ENCODE results near the gene CCR7. TPM values are rescaled to one million over a fixed set of nuclear protein-coding genes. Genes with fewer than 3 reads are reported as not detected.
A peak's percentile ranks its signal among the peaks of the same experiment; 100 is the strongest.

CCR7 gene
- polyA plus RNA-seq, 2 of the 4 experiments (the other 2 are of a cell fraction) = 0.84 to 1.4 TPM

- POLR2A ChIA-PET = interaction anchor here (0.9 to 4.9 kb wide), 5 partner anchors 8 to 90 kb away, joined by 3 to 27 read pairs (median 6); partner anchors contain the start of gene SMARCE1
- no peak for TF ChIP-seq PHF8 (IDR thresholded peaks at IDR 0.05; ENCODE audit: borderline replicate concordance, low read depth)
- TF ChIP-seq HOXB5 (CRISPR knock-in tag; IDR thresholded peaks at IDR 0.05) = no peak
- no peak for TF ChIP-seq EHF (CRISPR knock-in tag; IDR thresholded peaks at IDR 0.05)
- TF ChIP-seq TP53 (CRISPR knock-in tag; IDR thresholded peaks at IDR 0.05) = no peak
- no peak for TF ChIP-seq EP300 (IDR thresholded peaks at IDR 0.05)
- TF ChIP-seq, protein P1, sequence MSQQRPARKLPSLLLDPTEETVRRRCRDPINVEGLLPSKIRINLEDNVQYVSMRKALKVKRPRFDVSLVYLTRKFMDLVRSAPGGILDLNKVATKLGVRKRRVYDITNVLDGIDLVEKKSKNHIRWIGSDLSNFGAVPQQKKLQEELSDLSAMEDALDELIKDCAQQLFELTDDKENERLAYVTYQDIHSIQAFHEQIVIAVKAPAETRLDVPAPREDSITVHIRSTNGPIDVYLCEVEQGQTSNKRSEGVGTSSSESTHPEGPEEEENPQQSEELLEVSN (IDR thresholded peaks at IDR 0.05; ENCODE audit: borderline replicate concordance, low read depth) = no peak
- TF ChIP-seq CBX2 (IDR thresholded peaks at IDR 0.05; ENCODE audit: borderline replicate concordance, low read depth) = no peak
- no peak for TF ChIP-seq SMC3 (IDR thresholded peaks at IDR 0.05)
- TF ChIP-seq MAZ (IDR thresholded peaks at IDR 0.05; ENCODE audit: borderline replicate concordance, low read depth, low read length) = no peak
- TF ChIP-seq ESRRA (IDR thresholded peaks at IDR 0.05; ENCODE audit: borderline replicate concordance, low read length) = no peak
- no peak for TF ChIP-seq GATA3 (IDR thresholded peaks at IDR 0.05; ENCODE audit: borderline replicate concordance)
- no peak for TF ChIP-seq POLR2A (IDR thresholded peaks at IDR 0.05; ENCODE audit: low read length)
- TF ChIP-seq RCOR1 (IDR thresholded peaks at IDR 0.05; ENCODE audit: low read depth, low read length) = no peak
- TF ChIP-seq MYC (IDR thresholded peaks at IDR 0.05; ENCODE audit: borderline replicate concordance, low read length) = no peak
- TF ChIP-seq NR3C1 (IDR thresholded peaks at IDR 0.05) = no peak
- no peak for TF ChIP-seq ELK1 (IDR thresholded peaks at IDR 0.05; ENCODE audit: low read depth, low read length)
- TF ChIP-seq ZFP36 (IDR thresholded peaks at IDR 0.05; ENCODE audit: borderline replicate concordance, partially characterized antibody) = no peak
- TF ChIP-seq, protein P2, sequence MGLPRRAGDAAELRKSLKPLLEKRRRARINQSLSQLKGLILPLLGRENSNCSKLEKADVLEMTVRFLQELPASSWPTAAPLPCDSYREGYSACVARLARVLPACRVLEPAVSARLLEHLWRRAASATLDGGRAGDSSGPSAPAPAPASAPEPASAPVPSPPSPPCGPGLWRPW (IDR thresholded peaks at IDR 0.05) = no peak
- no peak for TF ChIP-seq BHLHE40 (IDR thresholded peaks at IDR 0.05; ENCODE audit: low read depth, low read length)
- Histone ChIP-seq H3K27ac (peak overlapping the region; percentile 95 to 99), H3K4me2 (no peak overlapping the region), H3K4me1 (peaks cover 85% of the 10 kb centered on the region), H3K4me3 (no peak overlapping the region), H3K9me3 (no peaks in the 10 kb centered on the region)
- ATAC-seq = no peak
- 93% methylated on average over 16 of the region's 16 CpGs for WGBS (ENCODE audit: missing lambda C conversion rate)
- DNase-seq (ENCODE audit: low read depth in 1 of 2, low spot score in 1 of 2) = no peak
- no peak for FAIRE-seq
- CTCF ChIA-PET = interaction anchor here (0.7 to 26.0 kb wide), 12 partner anchors 22 to 255 kb away, joined by 3 to 1144 read pairs (median 5); partner anchors contain the start of genes GJD3 and IGFBP4
Measured at GRCh38 chr17:40556884-40557414, 8.3 kb downstream of the CCR7 start.

- H3K4me1 ChIP-seq = peaks cover 86% of the 10 kb centered on the region
- ATAC-seq (no peak), FAIRE-seq (no peak), DNase-seq (ENCODE audit: low read depth in 1 of 2, low spot score in 1 of 2) (no peak)
- peak overlapping the region; percentile 95 to 99 for H3K27ac ChIP-seq
- CTCF ChIA-PET = interaction anchor here (0.7 to 26.0 kb wide), 11 partner anchors 21 to 254 kb away, joined by 3 to 1144 read pairs (median 6); partner anchors contain the start of genes GJD3 and IGFBP4
- POLR2A ChIA-PET = interaction anchor here (0.9 to 4.9 kb wide), 4 partner anchors 8 to 91 kb away, joined by 3 to 27 read pairs (median 12); partner anchors contain the start of gene SMARCE1
- TF ChIP-seq KDM1A (IDR thresholded peaks at IDR 0.05; ENCODE audit: low read depth) = peak; percentile 74; the same call in 1 of the 2 replicates
- peak; percentile 11; the same call in 1 of the 2 replicates for TF ChIP-seq HOXB13 (CRISPR knock-in tag; IDR thresholded peaks at IDR 0.05; ENCODE audit: low read depth)
- no peak for TF ChIP-seq EHF (CRISPR knock-in tag; IDR thresholded peaks at IDR 0.05)
- TF ChIP-seq JUNB (IDR thresholded peaks at IDR 0.05) = no peak
- no peak for TF ChIP-seq NR3C1 (IDR thresholded peaks at IDR 0.05)
- WGBS (ENCODE audit: missing lambda C conversion rate) = 93% methylated on average over 1 of the region's 1 CpG
- no peaks in the 10 kb centered on the region for H3K9me3 ChIP-seq
- H3K4me3 ChIP-seq = no peak overlapping the region
- no peak overlapping the region for H3K4me2 ChIP-seq
Measured at GRCh38 chr17:40556198-40556661, 9.0 kb downstream of the CCR7 start.
